Panc1 (cell line): Measurements from ENCODE around the gene KRT4.

ENCODE experiments used
- CTCF ChIP-seq: fragments of 450-650 bp; IDR thresholded peaks from 2 replicates; pipeline ENCODE4 v1.5.1; 2017; ENCODE audit warnings: mild to moderate bottlenecking
- POLR2AphosphoS5 ChIP-seq: IDR thresholded peaks from 2 replicates; pipeline ENCODE4 v1.6.1; 2012; ENCODE audit warnings: mild to moderate bottlenecking, low read depth, low read length, moderate library complexity
- SIN3A ChIP-seq: IDR thresholded peaks from 2 replicates; pipeline ENCODE4 v1.6.1; 2012; ENCODE audit warnings: low read depth, mild to moderate bottlenecking, low read length, moderate library complexity, borderline replicate concordance; ENCODE audit not compliant: insufficient read depth

GRCh38 chr12:52805000-52805399, 8.9 kb downstream of the KRT4 start:
- TF ChIP-seq CTCF = no peak
- no peak for TF ChIP-seq POLR2AphosphoS5
- TF ChIP-seq SIN3A = no peak
